Smooth muscle cell (in vitro differentiated cells): Measurements from ENCODE around the gene SLC6A13. TPM values are rescaled to one million over a fixed set of nuclear protein-coding genes. Genes with fewer than 3 reads are reported as not detected.

Experiments
- DNase-seq: peaks from one replicate; lab custom pipeline; 2025; ENCODE audit not compliant: unreplicated experiment; lab: John Stamatoyannopoulos, UW
- H2AFZ ChIP-seq: fragments of 200-600 bp; sonication (generic); 2 replicates; pipeline ENCODE4 v1.6.0; 2016; ENCODE audit warnings: antibody characterized with exemption, low read depth, mild to moderate bottlenecking
- H3F3A ChIP-seq: fragments of 200-600 bp; sonication (generic); 2 replicates; pipeline ENCODE4 v1.6.0; 2017; ENCODE audit warnings: antibody characterized with exemption, low read depth
- H3K27ac ChIP-seq: fragments of 200-600 bp; sonication (generic); 2 replicates; pipeline ENCODE4 v1.5.1; 2016; ENCODE audit warnings: low read depth, mild to moderate bottlenecking
- H3K27me3 ChIP-seq: fragments of 200-600 bp; sonication (generic); 2 replicates; pipeline ENCODE4 v1.6.1; 2016; ENCODE audit warnings: low read depth, mild to moderate bottlenecking
- H3K36me3 ChIP-seq: fragments of 200-600 bp; sonication (generic); 2 replicates; pipeline ENCODE4 v1.5.1; 2016; ENCODE audit warnings: low read depth
- H3K4me1 ChIP-seq: fragments of 200-600 bp; sonication (generic); 2 replicates; pipeline ENCODE4 v1.5.1; 2016; ENCODE audit warnings: low read depth
- H3K4me2 ChIP-seq: fragments of 200-600 bp; sonication (generic); 2 replicates; pipeline ENCODE4 v1.6.0; 2016; ENCODE audit warnings: mild to moderate bottlenecking
- H3K4me3 ChIP-seq: fragments of 200-600 bp; sonication (generic); 2 replicates; pipeline ENCODE4 v1.5.1; 2016; ENCODE audit warnings: mild to moderate bottlenecking
- H3K79me2 ChIP-seq: fragments of 200-600 bp; sonication (generic); 2 replicates; pipeline ENCODE4 v1.6.0; 2016; ENCODE audit warnings: low read depth, mild to moderate bottlenecking
- H3K9ac ChIP-seq: fragments of 200-600 bp; sonication (generic); 2 replicates; pipeline ENCODE4 v1.6.0; 2016; ENCODE audit warnings: low read depth
- H3K9me3 ChIP-seq: fragments of 200-600 bp; sonication (generic); replicated peaks from 2 replicates; pipeline ENCODE4 v1.5.1; 2016; ENCODE audit warnings: low read depth
- H4K20me1 ChIP-seq: fragments of 200-600 bp; sonication (generic); 2 replicates; pipeline ENCODE4 v1.6.0; 2016; ENCODE audit warnings: low read depth
- CTCF ChIP-seq: fragments of 200-600 bp; sonication (generic); IDR thresholded peaks from 2 replicates; pipeline ENCODE4 v1.5.1; 2017; ENCODE audit warnings: borderline replicate concordance, mild to moderate bottlenecking, antibody characterized with exemption; ENCODE audit not compliant: insufficient read depth, poor library complexity, severe bottlenecking
- WGBS: methylation state at CpG from one replicate; pipeline ENCODE4 v1.1.7; 2016; ENCODE audit warnings: low lambda C conversion rate; 5-methylcytosine and 5-hydroxymethylcytosine counted together
- polyA plus RNA-seq: library from polyadenylated mRNA; unstranded; fragments of >200 nt; fragmentation: Nextera tagmentation; extraction: Ambion mirVana; gene quantifications from 2 replicates; pipeline ENCODE4 v1.2.1, GENCODE V29; 2016
- total RNA-seq: library from RNA; depleted of rRNA; stranded (reverse); fragments of >200 nt; gene quantifications from 2 replicates; pipeline ENCODE4 v1.2.3, GENCODE V29; 2014

The SLC6A13 gene
- total and polyA plus RNA-seq, 2 experiments from 2014 or later: 0.45 to 0.66 TPM

- Histone ChIP-seq H3K36me3 (peaks cover 32% of the 10 kb centered on the region), H3K27ac (no peak overlapping the region), H3K9ac (no peak overlapping the region), H2AFZ (no peak overlapping the region), H3K27me3 (no peaks in the 10 kb centered on the region), H4K20me1 (peaks cover 31% of the 10 kb centered on the region), H3K9me3 (no peaks in the 10 kb centered on the region), H3K79me2 (peaks cover 11% of the 10 kb centered on the region), H3K4me3 (no peak overlapping the region), H3K4me1 (no peaks in the 10 kb centered on the region), H3F3A (no peaks in the 10 kb centered on the region), H3K4me2 (no peak overlapping the region)
- TF ChIP-seq CTCF: no peak
- 98% methylated on average over 1 of the region's 1 CpG for WGBS
- DNase-seq: no peak
Measured at GRCh38 chr12:291153-291723, 28.6 kb upstream of the SLC6A13 start.

GRCh38 chr12:288687-289086, 26.1 kb upstream of the SLC6A13 start:
- Histone ChIP-seq H3F3A (no peaks in the 10 kb centered on the region), H3K9ac (no peak overlapping the region), H3K4me2 (no peak overlapping the region), H3K27me3 (no peaks in the 10 kb centered on the region), H3K36me3 (peaks cover 28% of the 10 kb centered on the region), H3K27ac (no peak overlapping the region), H2AFZ (no peak overlapping the region), H3K9me3 (no peaks in the 10 kb centered on the region), H3K4me1 (no peaks in the 10 kb centered on the region), H3K79me2 (peaks cover 11% of the 10 kb centered on the region), H4K20me1 (peaks cover 37% of the 10 kb centered on the region), H3K4me3 (no peak overlapping the region)
- no peak for DNase-seq
- 97% methylated on average over 5 of the region's 5 CpGs for WGBS
- no peak for TF ChIP-seq CTCF

- Histone ChIP-seq H3K27me3 (no peaks in the 10 kb centered on the region), H3K27ac (no peak overlapping the region), H3K36me3 (peaks cover 15% of the 10 kb centered on the region), H4K20me1 (peaks cover 37% of the 10 kb centered on the region), H3K4me2 (no peak overlapping the region), H3K4me3 (no peak overlapping the region), H3K9me3 (no peaks in the 10 kb centered on the region), H3K9ac (no peak overlapping the region), H3K4me1 (no peaks in the 10 kb centered on the region), H2AFZ (no peak overlapping the region), H3K79me2 (peaks cover 11% of the 10 kb centered on the region), H3F3A (no peaks in the 10 kb centered on the region)
- 98% methylated on average over 5 of the region's 5 CpGs for WGBS
- DNase-seq: no peak
- no peak for TF ChIP-seq CTCF
Measured at GRCh38 chr12:286531-287300, 24.1 kb upstream of the SLC6A13 start.
